Ovary (tissue), 9 donors: ENCODE results near the gene TDRD10. TPM values are rescaled to one million over a fixed set of nuclear protein-coding genes. Genes with fewer than 3 reads are reported as not detected.

Experiments used
- DNase-seq, 5 donors: peaks; one replicate each; pipeline ENCODE4 v3.0.0-alpha.2; 2019 to 2020
- H3K27ac ChIP-seq, 2 donors: fragments of 200-600 bp; one replicate each; pipeline versions ENCODE4 v1.5.1 to v1.8.0; 2019 to 2022
- H3K27me3 ChIP-seq: fragments of 200-600 bp; one replicate; pipeline ENCODE4 v1.8.0; 2022
- H3K36me3 ChIP-seq: fragments of 200-600 bp; sonication (generic); one replicate; pipeline ENCODE4 v1.5.1; 2019
- H3K4me1 ChIP-seq: one replicate; pipeline ENCODE4 v1.8.1; 2013; ENCODE audit warnings: mild to moderate bottlenecking, moderate library complexity; ENCODE audit not compliant: insufficient read depth
- H3K4me3 ChIP-seq: fragments of 200-600 bp; sonication (generic); one replicate; pipeline ENCODE4 v1.5.1; 2017
- H3K9me3 ChIP-seq, 2 donors: fragments of 200-600 bp in 1 of 2; sonication (generic) in 1 of 2; one replicate each; pipeline versions ENCODE4 v1.5.1 to v1.8.1; 2013 to 2019; ENCODE audit warnings: mild to moderate bottlenecking in 1 of 2, moderate library complexity in 1 of 2
- CTCF ChIP-seq, 3 donors: fragments of 450-650 bp in 2 of 3; fragments of 200-600 bp in 1 of 3; IDR thresholded peaks; one replicate each; pipeline versions ENCODE4 v1.5.1 to v1.8.0; 2016 to 2022; ENCODE audit warnings: antibody characterized with exemption in 3 of 3, mild to moderate bottlenecking in 1 of 3
- EP300 ChIP-seq: sonication (generic); formaldehyde crosslinking; IDR thresholded peaks from one replicate; pipeline ENCODE4 v1.6.1; 2017; ENCODE audit warnings: antibody characterized with exemption
- POLR2A ChIP-seq: fragments of 450-650 bp; IDR thresholded peaks from one replicate; pipeline ENCODE4 v1.6.1; 2017; ENCODE audit warnings: antibody characterized with exemption, mild to moderate bottlenecking, moderate library complexity
- WGBS, 3 donors: extraction: QIAGEN DNeasy Blood & Tissue Kit in 1 of 3; methylation state at CpG; one replicate each; pipeline versions ENCODE4 v1.1.5 to v1.1.7; 2013 to 2017; 5-methylcytosine and 5-hydroxymethylcytosine counted together
- intact Hi-C, 4 donors: fragments of 100-400 bp; cut with DNase I; formaldehyde crosslinking; loops; one replicate each; pipeline versions ENCODE4 v1.11.0 to v1.15.1; 2022 to 2023
- polyA plus RNA-seq, 2 donors: library from polyadenylated mRNA; stranded (reverse); fragments of 200-250 nt in 1 of 2; fragments of 350-450 nt in 1 of 2; fragmentation: Illumina TruSeq in 1 of 2; extraction: RNeasy Lipid Tissue Mini Kit (QIAGEN cat#74804) in 1 of 2; gene quantifications; one replicate each; pipeline ENCODE4 v1.2.3, GENCODE V29; 2013 to 2014
- total RNA-seq, 7 donors: library from RNA; depleted of rRNA in 2 of 7; stranded (reverse); fragments of >200 nt in 2 of 7; fragmentation: NEBNext Ultra II Directional in 3 of 7; extraction: Animal tissue kit (Norgen Biotek cat#: 25700) in 3 of 7; gene quantifications; one replicate each; pipeline versions ENCODE4 v1.1.0 to v1.2.4, GENCODE V29; 2016 to 2023
- donor health status: DM: no; HTN: no; CAD: no; lungs with moderate emphysema.
- donor health status: DM: no; HTN: no; CAD: no.
- donor health status: Bipolar disorder and iron deficiency.
- donor health status: DM: yes; HTN: yes; CAD: no.
- donor health status: DM: no; HTN: no; CAD: no.
- donor health status: DM: yes; HTN: yes; CAD: no.

TDRD10 gene
- total and polyA plus RNA-seq, 9 donors, result 3.1 to 8.7 (median 5.8) TPM

- Histone ChIP-seq H3K27ac (no peak overlapping the region), H3K36me3 (no peaks in the 10 kb centered on the region), H3K27me3 (no peaks in the 10 kb centered on the region), H3K4me1 (no peaks in the 10 kb centered on the region), H3K9me3 (no peaks in the 10 kb centered on the region), H3K4me3 (no peak overlapping the region)
- 64 to 75% (median 72%) methylated on average over 4 of the region's 4 CpGs for WGBS, 3 donors
- intact Hi-C loops, result no loop called here
- no peak for DNase-seq
- TF ChIP-seq CTCF (IDR thresholded peaks at IDR 0.05), result no peak
- no peak for TF ChIP-seq POLR2A
- no peak for TF ChIP-seq EP300
Measured at GRCh38 chr1:154492115-154492514, 9.9 kb upstream of the TDRD10 start.

GRCh38 chr1:154493276-154493675 is 8.7 kb upstream of the TDRD10 start:
- no peak overlapping the region for H3K4me3 ChIP-seq
- H3K27me3 ChIP-seq, result no peaks in the 10 kb centered on the region
- TF ChIP-seq POLR2A (no peak), EP300 (no peak), CTCF (IDR thresholded peaks at IDR 0.05) (no peak)
- DNase-seq, result no peak
- H3K27ac ChIP-seq, result no peak overlapping the region
- WGBS, 3 donors, result 26 to 33% (median 30%) methylated on average over 8 of the region's 8 CpGs
- no peaks in the 10 kb centered on the region for H3K4me1 ChIP-seq
- intact Hi-C loops, result no loop called here
- H3K9me3 ChIP-seq, result no peaks in the 10 kb centered on the region
- H3K36me3 ChIP-seq, result no peaks in the 10 kb centered on the region

GRCh38 chr1:154495496-154496273 is 6.3 kb upstream of the TDRD10 start:
- no peak for TF ChIP-seq POLR2A
- TF ChIP-seq EP300, result no peak
- no peak for TF ChIP-seq CTCF (IDR thresholded peaks at IDR 0.05)
- 75 to 85% (median 82%) methylated on average over 8 of the region's 8 CpGs for WGBS, 3 donors
- H3K36me3 ChIP-seq, result no peaks in the 10 kb centered on the region
- intact Hi-C loops, result no loop called here
- no peaks in the 10 kb centered on the region for H3K4me1 ChIP-seq
- H3K27ac ChIP-seq, result no peak overlapping the region
- H3K9me3 ChIP-seq, result no peaks in the 10 kb centered on the region
- H3K4me3 ChIP-seq, result no peak overlapping the region
- no peak for DNase-seq
- H3K27me3 ChIP-seq, result no peaks in the 10 kb centered on the region

GRCh38 chr1:154496383-154496782 is 5.6 kb upstream of the TDRD10 start:
- no peaks in the 10 kb centered on the region for H3K36me3 ChIP-seq
- TF ChIP-seq EP300 (no peak), POLR2A (no peak), CTCF (IDR thresholded peaks at IDR 0.05) (no peak)
- no peak overlapping the region for H3K4me3 ChIP-seq
- intact Hi-C loops, result no loop called here
- WGBS, 3 donors, result 80 to 84% (median 83%) methylated on average over 5 of the region's 5 CpGs
- H3K27ac ChIP-seq, result no peak overlapping the region
- peaks cover 2% of the 10 kb centered on the region for H3K4me1 ChIP-seq
- H3K9me3 ChIP-seq, result no peaks in the 10 kb centered on the region
- H3K27me3 ChIP-seq, result no peaks in the 10 kb centered on the region
- no peak for DNase-seq
